WTC11 (cell line): ENCODE results near the gene STK11. TPM values are rescaled to one million over a fixed set of nuclear protein-coding genes. Genes with fewer than 3 reads are reported as not detected.

Source experiments
- AR ChIP-seq: fragments of 250-450 bp; sonication (Bioruptor Pico); IDR thresholded peaks from 2 replicates; pipeline ENCODE4 v1.9.0; 2021; ENCODE audit warnings: mild to moderate bottlenecking
- ATF3 ChIP-seq: sonication (generic); formaldehyde crosslinking; conservative IDR thresholded peaks from 2 replicates; pipeline ENCODE4 v1.8.1; 2022; ENCODE audit warnings: mild to moderate bottlenecking, missing genetic modification reagents
- CBFB ChIP-seq: sonication (generic); formaldehyde crosslinking; IDR thresholded peaks from 2 replicates; pipeline ENCODE4 v1.8.1; 2022; ENCODE audit warnings: mild to moderate bottlenecking, low read depth, missing genetic modification reagents
- CDX4 ChIP-seq: fragments of 250-450 bp; sonication (Bioruptor Pico); IDR thresholded peaks from 2 replicates; pipeline ENCODE4 v1.9.0; 2021; ENCODE audit warnings: moderate library complexity, mild to moderate bottlenecking, inconsistent platforms, borderline replicate concordance
- CREM ChIP-seq: sonication (generic); formaldehyde crosslinking; IDR thresholded peaks from 2 replicates; pipeline ENCODE4 v1.8.1; 2022; ENCODE audit warnings: mild to moderate bottlenecking, missing genetic modification reagents, moderate library complexity
- ETV6 ChIP-seq: sonication (generic); formaldehyde crosslinking; IDR thresholded peaks from 2 replicates; pipeline ENCODE4 v1.8.1; 2022; ENCODE audit warnings: mild to moderate bottlenecking, missing genetic modification reagents
- FOXP1 ChIP-seq: sonication (generic); formaldehyde crosslinking; IDR thresholded peaks from 2 replicates; pipeline ENCODE4 v1.8.0; 2022; ENCODE audit warnings: missing genetic modification reagents, mild to moderate bottlenecking, moderate library complexity, borderline replicate concordance
- HMGA2 ChIP-seq: fragments of 250-450 bp; sonication (Bioruptor Pico); IDR thresholded peaks from 2 replicates; pipeline ENCODE4 v1.4.0; 2021; ENCODE audit warnings: mild to moderate bottlenecking, moderate library complexity
- IRF2 ChIP-seq: sonication (generic); formaldehyde crosslinking; IDR thresholded peaks from 2 replicates; pipeline ENCODE4 v1.8.0; 2022; ENCODE audit warnings: low read depth, missing genetic modification reagents, borderline replicate concordance
- JAZF1 ChIP-seq: fragments of 250-450 bp; sonication (Bioruptor Pico); IDR thresholded peaks from 2 replicates; pipeline ENCODE4 v1.9.0; 2021; ENCODE audit warnings: moderate library complexity, mild to moderate bottlenecking, inconsistent platforms
- KAT7 ChIP-seq: sonication (generic); formaldehyde crosslinking; IDR thresholded peaks from 2 replicates; pipeline ENCODE4 v1.8.1; 2023; ENCODE audit warnings: missing genetic modification reagents, mild to moderate bottlenecking, borderline replicate concordance
- MXD4 ChIP-seq: fragments of 250-450 bp; sonication (Bioruptor Pico); IDR thresholded peaks from 2 replicates; pipeline ENCODE4 v1.8.0; 2021; ENCODE audit warnings: mild to moderate bottlenecking, moderate library complexity, borderline replicate concordance
- NFE2L1 ChIP-seq: sonication (generic); formaldehyde crosslinking; IDR thresholded peaks from 2 replicates; pipeline ENCODE4 v1.8.1; 2023; ENCODE audit warnings: missing genetic modification reagents
- NFYB ChIP-seq: sonication (generic); formaldehyde crosslinking; conservative IDR thresholded peaks from 2 replicates; pipeline ENCODE4 v1.8.0; 2022; ENCODE audit warnings: low read depth, missing genetic modification reagents
- NR1H2 ChIP-seq: sonication (generic); formaldehyde crosslinking; IDR thresholded peaks from 2 replicates; pipeline ENCODE4 v1.9.0; 2021; ENCODE audit warnings: mild to moderate bottlenecking, moderate library complexity, missing genetic modification reagents
- NR2C2 ChIP-seq: sonication (generic); formaldehyde crosslinking; IDR thresholded peaks from 2 replicates; pipeline ENCODE4 v1.8.0; 2022; ENCODE audit warnings: mild to moderate bottlenecking, missing genetic modification reagents
- PRDM15 ChIP-seq: sonication (generic); formaldehyde crosslinking; IDR thresholded peaks from 2 replicates; pipeline ENCODE4 v1.8.0; 2022; ENCODE audit warnings: missing genetic modification reagents
- PREB ChIP-seq: sonication (generic); formaldehyde crosslinking; IDR thresholded peaks from 2 replicates; pipeline ENCODE4 v1.8.1; 2022; ENCODE audit warnings: mild to moderate bottlenecking, missing genetic modification reagents, moderate library complexity, borderline replicate concordance
- SMAD4 ChIP-seq: sonication (generic); formaldehyde crosslinking; IDR thresholded peaks from 2 replicates; pipeline ENCODE4 v1.8.0; 2022; ENCODE audit warnings: mild to moderate bottlenecking, missing genetic modification reagents
- SP1 ChIP-seq: sonication (generic); formaldehyde crosslinking; conservative IDR thresholded peaks from 2 replicates; pipeline ENCODE4 v1.8.1; 2022; ENCODE audit warnings: missing genetic modification reagents
- USF1 ChIP-seq: sonication (generic); formaldehyde crosslinking; IDR thresholded peaks from 2 replicates; pipeline ENCODE4 v1.8.0; 2022; ENCODE audit warnings: mild to moderate bottlenecking, missing genetic modification reagents
- ZMAT4 ChIP-seq: fragments of 250-450 bp; sonication (Bioruptor Pico); IDR thresholded peaks from 2 replicates; pipeline ENCODE4 v1.9.0; 2021; ENCODE audit warnings: mild to moderate bottlenecking
- ZNF138 ChIP-seq: sonication (generic); formaldehyde crosslinking; conservative IDR thresholded peaks from 2 replicates; pipeline ENCODE4 v1.8.1; 2022; ENCODE audit warnings: mild to moderate bottlenecking, moderate library complexity, missing genetic modification reagents
- ZNF232 ChIP-seq: sonication (generic); formaldehyde crosslinking; IDR thresholded peaks from 2 replicates; pipeline ENCODE4 v1.8.0; 2022; ENCODE audit warnings: mild to moderate bottlenecking, missing genetic modification reagents
- ZNF263 ChIP-seq: sonication (generic); formaldehyde crosslinking; IDR thresholded peaks from 2 replicates; pipeline ENCODE4 v1.8.1; 2022; ENCODE audit warnings: low read depth, mild to moderate bottlenecking, moderate library complexity, missing genetic modification reagents
- ZNF281 ChIP-seq: sonication (generic); formaldehyde crosslinking; IDR thresholded peaks from 2 replicates; pipeline ENCODE4 v1.8.0; 2023; ENCODE audit warnings: mild to moderate bottlenecking, missing genetic modification reagents
- ZNF317 ChIP-seq: sonication (generic); formaldehyde crosslinking; IDR thresholded peaks from 2 replicates; pipeline ENCODE4 v1.8.1; 2023; ENCODE audit warnings: low read depth, mild to moderate bottlenecking, moderate library complexity, missing genetic modification reagents, borderline replicate concordance
- total RNA-seq: library from RNA; stranded (reverse); gene quantifications from 3 replicates; pipeline ENCODE4 v1.2.3, GENCODE V29; 2021

The STK11 gene
- total RNA-seq, 1 experiment from 2014 or later = 112 TPM

GRCh38 chr19:1248786-1249297 lies 43.3 kb downstream of the STK11 start (continued):
- TF ChIP-seq AR (no peak), NFE2L1 (no peak), ZNF232 (CRISPR knock-in tag) (no peak), NFYB (CRISPR knock-in tag) (no peak), CDX4 (no peak; the same call in 1 of the 2 replicates), NR1H2 (CRISPR knock-in tag) (no peak), ZNF138 (no peak), CBFB (no peak), ZNF317 (no peak), NR2C2 (CRISPR knock-in tag) (no peak), ZNF281 (CRISPR knock-in tag) (no peak), SMAD4 (CRISPR knock-in tag) (no peak), IRF2 (CRISPR knock-in tag) (no peak), ATF3 (CRISPR knock-in tag) (no peak), USF1 (CRISPR knock-in tag) (no peak), SP1 (CRISPR knock-in tag) (no peak), PRDM15 (no peak), MXD4 (CRISPR knock-in tag) (no peak), ETV6 (no peak; the same call in 1 of the 2 replicates), ZMAT4 (CRISPR knock-in tag) (no peak), HMGA2 (CRISPR knock-in tag) (no peak), PREB (CRISPR knock-in tag) (no peak), KAT7 (CRISPR knock-in tag) (no peak; the same call in 1 of the 2 replicates), CREM (CRISPR knock-in tag) (0 out of 2 replicates have a peak, but pooled peaks have one; percentile 21), JAZF1 (no peak), ZNF263 (CRISPR knock-in tag) (no peak), FOXP1 (no peak)
